H7 (cell line): ENCODE data around the gene APLN. TPM values are rescaled to one million over a fixed set of nuclear protein-coding genes. Genes with fewer than 3 reads are reported as not detected.

Experiments
- DNase-seq: peaks from one replicate; pipeline ENCODE4 v3.0.0; 2012
- H3K27me3 ChIP-seq: 2 replicates; pipeline ENCODE4 v1.6.0; 2011; ENCODE audit warnings: mild to moderate bottlenecking, low read length; ENCODE audit not compliant: control insufficient read depth, insufficient read depth
- H3K36me3 ChIP-seq: replicated peaks from 2 replicates; pipeline ENCODE4 v1.5.1; 2011; ENCODE audit warnings: low read length; ENCODE audit not compliant: control insufficient read depth, insufficient read depth
- H3K4me3 ChIP-seq: 2 replicates; pipeline ENCODE4 v1.5.1; 2011; ENCODE audit warnings: low read depth, mild to moderate bottlenecking, control low read depth, low read length, moderate library complexity; ENCODE audit not compliant: insufficient read depth
- total RNA-seq: library from RNA; depleted of rRNA; stranded (reverse); fragments of >200 nt; shearing (Covaris generic); gene quantifications from 2 replicates; pipeline ENCODE4 v1.2.3, GENCODE V29; 2014

Gene APLN
- total RNA-seq, 1 experiment from 2014 or later: 0.38 TPM

DNA sequence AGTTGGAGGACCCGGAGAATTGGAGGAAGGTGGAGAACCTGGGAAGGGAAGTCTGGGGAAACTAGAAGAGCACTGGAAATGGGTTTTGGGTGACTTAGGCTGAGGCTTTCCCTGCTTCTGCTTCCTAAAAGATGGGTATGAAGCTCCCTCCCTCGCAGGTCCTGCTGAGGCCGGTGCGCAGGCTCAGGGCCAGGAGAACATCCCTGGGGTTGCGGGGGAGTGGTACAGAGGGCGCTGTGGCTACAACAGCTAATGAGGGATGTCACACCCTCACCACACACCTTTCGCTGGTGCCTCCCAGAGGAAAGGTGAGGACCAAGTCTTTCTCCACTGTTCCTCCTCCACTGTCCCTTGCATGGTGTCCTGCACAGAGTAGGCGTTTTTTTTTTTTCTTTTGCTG lies 15.8 kb downstream of the APLN start:
- DNase-seq: peak; percentile 76
- Histone ChIP-seq H3K36me3 (no peaks in the 10 kb centered on the region), H3K27me3 (no peaks in the 10 kb centered on the region), H3K4me3 (no peak overlapping the region)

- DNase-seq: peak; percentile 84
- no peaks in the 10 kb centered on the region for H3K27me3 ChIP-seq
- no peaks in the 10 kb centered on the region for H3K36me3 ChIP-seq
- H3K4me3 ChIP-seq: no peak overlapping the region
Measured at GRCh38 chrX:129637217-129638109, 17.3 kb downstream of the APLN start.

GRCh38 chrX:129636175-129636681 lies 18.5 kb downstream of the APLN start:
- no peaks in the 10 kb centered on the region for H3K36me3 ChIP-seq
- H3K27me3 ChIP-seq: no peaks in the 10 kb centered on the region
- no peak for DNase-seq
- H3K4me3 ChIP-seq: no peak overlapping the region

DNA sequence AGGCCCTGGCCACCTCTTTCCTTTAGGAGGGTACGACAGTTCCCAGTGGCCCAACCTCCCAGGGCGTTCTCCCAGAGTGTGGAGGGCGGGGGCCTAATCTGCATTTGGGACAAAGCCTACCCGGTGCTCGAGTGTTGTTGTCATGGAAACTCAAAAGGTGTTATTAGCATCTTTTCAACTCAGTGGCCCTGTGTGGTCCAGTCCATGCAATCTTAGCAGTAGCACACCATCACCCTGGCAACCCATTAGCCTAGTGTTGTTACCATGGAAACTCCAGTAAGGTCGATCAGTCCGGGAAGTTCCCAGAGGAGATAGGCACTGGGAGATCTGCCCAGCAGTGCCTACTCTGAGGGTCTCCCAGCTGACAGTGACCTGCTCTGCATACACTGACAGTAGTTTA lies 20.2 kb downstream of the APLN start:
- DNase-seq: peak; percentile 67
- Histone ChIP-seq H3K4me3 (no peak overlapping the region), H3K36me3 (no peaks in the 10 kb centered on the region), H3K27me3 (no peaks in the 10 kb centered on the region)

DNA sequence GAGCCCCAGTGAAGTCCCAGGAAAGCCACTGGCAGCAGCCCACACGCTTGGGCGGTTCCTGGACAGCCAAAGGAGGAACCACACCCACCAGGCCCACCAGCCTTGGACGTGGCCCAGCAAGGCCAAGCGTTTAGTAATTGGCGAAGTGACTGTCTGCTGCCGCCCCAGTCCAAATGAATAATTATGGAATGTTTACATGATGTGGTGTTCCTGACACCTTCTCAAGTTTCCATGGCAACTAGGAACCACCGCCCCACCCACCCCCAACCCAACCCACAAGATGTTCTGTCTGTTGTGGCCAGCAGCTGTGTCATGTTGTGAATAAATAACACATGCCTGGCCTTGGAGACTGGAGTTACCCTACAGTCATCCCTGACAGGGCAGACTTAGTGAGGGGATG lies 22.3 kb downstream of the APLN start:
- DNase-seq: no peak
- Histone ChIP-seq H3K4me3 (no peak overlapping the region), H3K36me3 (no peaks in the 10 kb centered on the region), H3K27me3 (no peaks in the 10 kb centered on the region)

DNA sequence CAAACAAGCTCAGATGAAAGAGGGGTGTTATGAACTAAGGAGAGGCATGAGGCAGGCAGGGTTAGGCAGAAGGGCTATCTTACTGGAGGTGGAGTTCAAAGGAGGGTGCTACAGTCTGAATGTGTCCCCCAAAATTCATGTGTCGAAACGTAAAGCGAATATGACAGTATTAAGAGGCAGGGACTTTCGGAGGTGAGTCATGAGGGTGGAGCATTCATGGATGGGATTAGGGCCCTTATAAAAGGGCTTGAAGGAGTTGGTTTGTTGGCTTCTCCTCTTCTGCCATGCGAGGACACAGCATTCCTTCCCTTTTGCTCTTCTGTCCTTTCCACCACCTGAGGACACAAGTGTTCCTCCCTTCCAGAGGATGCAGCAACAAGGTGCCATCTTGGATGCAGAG lies 22.9 kb downstream of the APLN start:
- no peaks in the 10 kb centered on the region for H3K36me3 ChIP-seq
- no peak for DNase-seq
- H3K4me3 ChIP-seq: no peak overlapping the region
- H3K27me3 ChIP-seq: no peaks in the 10 kb centered on the region

DNA sequence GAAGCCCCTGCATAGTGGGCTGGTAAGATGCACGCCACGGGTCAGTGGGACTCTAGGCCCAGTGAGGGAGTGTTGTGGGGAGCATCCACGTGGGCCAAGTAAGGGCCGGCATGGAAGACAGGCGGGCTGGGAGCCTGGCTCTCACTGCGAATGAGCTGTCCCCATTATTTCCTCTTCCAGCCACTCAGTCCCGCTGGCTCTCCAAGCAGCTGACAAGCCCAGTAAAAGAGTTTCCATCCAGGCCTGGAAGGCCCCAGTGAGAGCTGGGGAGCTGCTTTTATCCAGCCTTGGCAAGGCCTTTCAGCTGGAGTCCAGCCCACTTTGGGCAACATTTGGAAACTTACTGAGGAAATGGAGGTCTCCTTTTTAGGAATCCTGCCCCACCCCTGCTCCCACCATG lies 24.9 kb downstream of the APLN start:
- no peaks in the 10 kb centered on the region for H3K27me3 ChIP-seq
- DNase-seq: no peak
- no peak overlapping the region for H3K4me3 ChIP-seq
- H3K36me3 ChIP-seq: no peaks in the 10 kb centered on the region

GRCh38 chrX:129626026-129626425 lies 28.7 kb downstream of the APLN start:
- Histone ChIP-seq H3K4me3 (no peak overlapping the region), H3K27me3 (no peaks in the 10 kb centered on the region), H3K36me3 (no peaks in the 10 kb centered on the region)
- no peak for DNase-seq

DNA sequence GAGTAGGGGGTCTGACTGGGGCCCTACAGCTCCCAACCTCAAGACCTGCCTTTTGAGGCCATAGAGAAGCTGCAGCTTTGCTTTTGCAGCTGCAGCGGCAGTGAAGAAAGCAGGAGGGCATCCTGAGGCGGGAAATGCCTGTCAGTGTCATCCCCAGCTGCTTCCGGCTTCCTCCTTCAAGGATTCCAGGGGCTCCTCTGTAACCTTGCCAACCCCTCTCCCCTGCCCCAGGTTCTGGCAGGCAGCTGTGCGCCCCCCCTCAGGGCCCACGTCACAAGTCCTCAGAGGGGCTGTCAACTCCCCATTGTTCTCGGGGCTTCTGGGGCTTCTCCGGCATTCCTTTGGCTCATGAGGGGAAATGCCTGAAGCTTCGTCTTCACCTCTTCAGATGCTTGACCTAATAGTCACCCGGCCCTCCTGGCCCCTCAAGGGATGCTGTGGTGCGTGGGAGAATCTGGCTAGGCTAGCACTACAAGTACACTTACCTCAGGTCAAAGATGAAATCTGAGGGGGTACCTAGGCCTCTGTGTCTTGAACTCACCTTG lies 31.9 kb downstream of the APLN start:
- Histone ChIP-seq H3K36me3 (no peaks in the 10 kb centered on the region), H3K4me3 (no peak overlapping the region), H3K27me3 (no peaks in the 10 kb centered on the region)
- peak; percentile 73 for DNase-seq

DNA sequence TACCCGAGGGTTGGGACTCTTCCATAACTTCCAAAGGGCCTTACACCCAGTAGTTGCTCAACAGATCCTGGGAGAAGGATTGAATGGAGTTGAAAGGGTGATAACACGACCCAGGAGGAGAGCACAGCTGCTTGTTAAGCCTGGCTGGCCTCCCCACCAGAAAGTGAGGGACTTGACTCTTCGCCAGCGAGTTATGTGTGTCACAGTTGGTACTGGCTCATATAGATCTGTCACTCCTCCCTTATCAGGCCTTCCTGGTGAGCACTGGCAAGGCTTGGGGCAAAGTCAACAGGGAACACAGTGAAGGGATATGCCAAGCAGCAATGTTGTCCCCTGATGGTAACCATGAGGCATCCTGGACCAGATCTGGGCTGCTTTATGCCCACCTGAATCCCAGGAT lies 35.8 kb downstream of the APLN start:
- no peaks in the 10 kb centered on the region for H3K27me3 ChIP-seq
- DNase-seq: no peak
- H3K36me3 ChIP-seq: no peaks in the 10 kb centered on the region
- no peak overlapping the region for H3K4me3 ChIP-seq

- Histone ChIP-seq H3K4me3 (no peak overlapping the region), H3K36me3 (no peaks in the 10 kb centered on the region), H3K27me3 (no peaks in the 10 kb centered on the region)
- DNase-seq: no peak
Measured at GRCh38 chrX:129617420-129617819, 37.3 kb downstream of the APLN start.

- Histone ChIP-seq H3K36me3 (no peaks in the 10 kb centered on the region), H3K4me3 (no peak overlapping the region), H3K27me3 (no peaks in the 10 kb centered on the region)
- DNase-seq: peak; percentile 47
Measured at GRCh38 chrX:129614481-129615255, 40.1 kb downstream of the APLN start.

- Histone ChIP-seq H3K36me3 (no peaks in the 10 kb centered on the region), H3K27me3 (no peaks in the 10 kb centered on the region), H3K4me3 (no peak overlapping the region)
- no peak for DNase-seq
Measured at GRCh38 chrX:129613596-129613995, 41.2 kb downstream of the APLN start.

DNA sequence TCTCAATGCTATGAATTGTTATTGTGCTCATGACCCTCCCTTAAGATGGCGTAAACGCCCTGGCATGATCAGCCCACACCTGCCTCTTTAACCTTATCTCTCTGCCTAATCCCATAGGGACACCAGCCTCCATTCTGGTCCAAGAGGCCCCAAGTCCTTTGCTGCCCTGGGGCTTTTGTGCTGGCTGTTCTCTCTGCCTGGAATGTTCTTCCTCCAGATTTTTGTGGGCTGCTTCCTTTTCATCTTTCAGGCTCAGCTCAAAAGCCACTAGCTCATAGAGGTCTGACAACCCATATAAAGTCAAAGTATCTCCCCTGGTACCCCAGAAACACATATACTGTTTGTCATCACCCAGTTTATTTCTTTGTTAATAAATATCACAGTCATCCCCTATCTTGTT lies 42.4 kb downstream of the APLN start:
- no peak for DNase-seq

DNA sequence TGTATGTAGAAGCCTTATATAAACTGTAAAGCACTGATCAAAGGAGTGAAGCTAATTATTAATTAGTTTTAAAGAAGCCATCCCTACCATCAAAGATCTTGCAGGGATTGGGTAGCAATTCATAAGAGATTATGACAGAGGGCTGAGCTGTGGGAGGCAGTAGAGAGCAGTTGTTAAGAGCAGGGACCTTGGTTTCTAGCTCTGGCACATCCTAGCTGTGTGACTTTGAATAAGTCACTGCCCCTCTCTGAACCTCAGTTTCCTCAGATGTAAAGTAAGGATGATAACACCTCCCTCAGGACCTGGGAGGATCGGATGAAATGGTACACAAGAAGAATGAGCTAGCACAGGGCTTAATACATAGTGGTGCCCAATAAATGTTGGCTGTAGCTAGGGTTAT lies 45.4 kb downstream of the APLN start:
- DNase-seq: no peak
- Histone ChIP-seq H3K36me3 (no peaks in the 10 kb centered on the region), H3K4me3 (no peak overlapping the region), H3K27me3 (peaks cover 1% of the 10 kb centered on the region; the same call in 1 of the 2 replicates)

More for the DNA sequence above, 42.4 kb downstream of the APLN start:
- no peaks in the 10 kb centered on the region; the same call in 1 of the 2 replicates for H3K27me3 ChIP-seq
- H3K36me3 ChIP-seq: no peaks in the 10 kb centered on the region
- H3K4me3 ChIP-seq: no peak overlapping the region
